GM12878 (cell line): ENCODE results near the gene MCRIP2. TPM values are rescaled to one million over a fixed set of nuclear protein-coding genes. Genes with fewer than 3 reads are reported as not detected.
A peak's percentile ranks its signal among the peaks of the same experiment; 100 is the strongest.

Experiments
- ASH2L ChIP-seq: fragments of 300-600, 200-600 bp; sonication (generic); IDR thresholded peaks from 2 replicates; pipeline ENCODE4 v1.6.1; 2017; ENCODE audit warnings: low read depth, mild to moderate bottlenecking, borderline replicate concordance
- DPF2 ChIP-seq: fragments of 450-650 bp; IDR thresholded peaks from 2 replicates; pipeline ENCODE4 v1.6.1; 2017; ENCODE audit warnings: mild to moderate bottlenecking
- EGR1 ChIP-seq, 2 experiments: IDR thresholded peaks; 1 replicate in 1 of 2; 2 replicates in 1 of 2; pipeline ENCODE4 v1.6.1; 2011 to 2012; ENCODE audit warnings: low read depth in 2 of 2, low read length in 2 of 2, borderline replicate concordance in 1 of 2, mild to moderate bottlenecking in 1 of 2, moderate library complexity in 1 of 2
- GATAD2B ChIP-seq: fragments of 450-650 bp; conservative IDR thresholded peaks from 2 replicates; pipeline ENCODE4 v1.6.1; 2017; ENCODE audit warnings: low read depth, mild to moderate bottlenecking, moderate library complexity
- HDAC6 ChIP-seq: fragments of 200-600 bp; sonication (generic); IDR thresholded peaks from one replicate; pipeline ENCODE4 v1.8.0; 2017; ENCODE audit warnings: antibody characterized with exemption; ENCODE audit not compliant: unreplicated experiment
- HDGF ChIP-seq: fragments of 450-650 bp; IDR thresholded peaks from 2 replicates; pipeline ENCODE4 v1.6.1; 2016; ENCODE audit warnings: antibody characterized with exemption
- MEF2A ChIP-seq: IDR thresholded peaks from 2 replicates; pipeline ENCODE4 v1.6.1; 2011; ENCODE audit warnings: low read depth, mild to moderate bottlenecking, low read length, moderate library complexity; ENCODE audit not compliant: insufficient read depth
- MTA2 ChIP-seq: fragments of 450-650 bp; IDR thresholded peaks from 2 replicates; pipeline ENCODE4 v1.6.1; 2016; ENCODE audit warnings: low read depth, mild to moderate bottlenecking, moderate library complexity
- NKRF ChIP-seq: fragments of 450-650 bp; conservative IDR thresholded peaks from 2 replicates; pipeline ENCODE4 v1.6.1; 2017; ENCODE audit warnings: mild to moderate bottlenecking, moderate library complexity
- PAX5 ChIP-seq: IDR thresholded peaks from 2 replicates; pipeline ENCODE4 v1.6.1; 2011; ENCODE audit warnings: low read depth, low read length, borderline replicate concordance
- POLR2A ChIP-seq: IDR thresholded peaks from 2 replicates; pipeline ENCODE4 v1.6.1; 2011; ENCODE audit warnings: low read depth, mild to moderate bottlenecking, low read length
- POLR2AphosphoS2 ChIP-seq: IDR thresholded peaks from 2 replicates; pipeline ENCODE4 v1.6.1; 2011; ENCODE audit warnings: low read depth, mild to moderate bottlenecking, low read length, improper control_type of control experiment, moderate library complexity
- POU2F2 ChIP-seq: IDR thresholded peaks from 3 replicates; pipeline ENCODE4 v1.6.1; 2011; ENCODE audit warnings: low read depth, mild to moderate bottlenecking, low read length, borderline replicate concordance
- SMARCA5 ChIP-seq: fragments of 450-650 bp; IDR thresholded peaks from 2 replicates; pipeline ENCODE4 v1.6.1; 2017; ENCODE audit warnings: mild to moderate bottlenecking
- SP1 ChIP-seq: IDR thresholded peaks from one replicate; pipeline ENCODE4 v1.6.1; 2011; ENCODE audit warnings: low read depth, low read length
- ZNF592 ChIP-seq: fragments of 450-650 bp; IDR thresholded peaks from 2 replicates; pipeline ENCODE4 v1.6.1; 2017; ENCODE audit warnings: mild to moderate bottlenecking, moderate library complexity
- ZNF687 ChIP-seq: fragments of 450-650 bp; IDR thresholded peaks from 2 replicates; pipeline ENCODE4 v1.6.1; 2017; ENCODE audit warnings: mild to moderate bottlenecking, moderate library complexity
- polyA plus RNA-seq, 11 experiments: library from polyadenylated mRNA; depleted of rRNA in 4 of 11; unstranded in 6 of 11; stranded (reverse) in 5 of 11; fragments of >200 nt; fragmentation: Nextera tagmentation in 4 of 11; fragmentation: Illumina TruSeq in 1 of 11; extraction: Ambion mirVana in 4 of 11; extraction: Trizol in 1 of 11; gene quantifications; 1 replicate in 1 of 11; 2 replicates in 10 of 11; pipeline versions ENCODE4 v1.2.1 to v1.2.3, GENCODE V29; 2011 to 2016; ENCODE audit warnings: inconsistent platforms in 2 of 11, missing spikeins in 2 of 11, low read depth in 1 of 11
- total RNA-seq, 4 experiments: library from RNA; depleted of rRNA in 3 of 4; stranded (reverse); fragments of >200 nt in 3 of 4; fragmentation: Illumina TruSeq in 1 of 4; extraction: Trizol in 1 of 4; gene quantifications; 2 replicates each; pipeline versions ENCODE4 v1.2.1 to v1.2.3, GENCODE V29; 2013 to 2021

The MCRIP2 gene
- total and polyA plus RNA-seq, 10 of the 15 experiments (the other 5 are each of a cell fraction or from before 2014, with no cell fraction given), result 0.19 to 93.1 (median 57.9) TPM

- TF ChIP-seq ZNF592, result no peak
- TF ChIP-seq MTA2, result no peak
- no peak for TF ChIP-seq ASH2L
- peak; percentile 93; the same call in 1 of the 2 replicates for TF ChIP-seq GATAD2B
- TF ChIP-seq SMARCA5, result peak; percentile 50; the same call in 1 of the 2 replicates
- peak; percentile 53; the same call in 2 of the 3 replicates for TF ChIP-seq POU2F2
- TF ChIP-seq POLR2A, result peak; percentile 80
- no peak for TF ChIP-seq MEF2A
- TF ChIP-seq HDGF, result no peak
- TF ChIP-seq ZNF687, result peak; percentile 39
- TF ChIP-seq POLR2AphosphoS2, result peak; percentile 78; the same call in 1 of the 2 replicates
- peak; percentile 54 for TF ChIP-seq SP1
- TF ChIP-seq DPF2, result peak; percentile 74
- peak; percentile 73 for TF ChIP-seq NKRF
- TF ChIP-seq EGR1 (IDR thresholded peaks at IDR 0.05; ENCODE audit: borderline replicate concordance in 1 of 2, low read depth in 2 of 2, low read length in 2 of 2), result peak; percentile 33 to 96
- peak; percentile 67 for TF ChIP-seq HDAC6
- 0 out of 2 replicates have a peak, but pooled peaks have one; percentile 21 for TF ChIP-seq PAX5
Measured at GRCh38 chr16:641326-642188, at the start of gene MCRIP2 (continued).
